NCI-H345 treated with DMSO at 0.1 percent for 48 hours (cell line): ENCODE data around the gene CEP85L.
A peak's percentile ranks its signal among the peaks of the same experiment; 100 is the strongest.

Source experiments
- DNase-seq: peaks from one replicate; lab custom pipeline; 2025; ENCODE audit not compliant: unreplicated experiment; lab: John Stamatoyannopoulos, UW

The CEP85L gene

DNA sequence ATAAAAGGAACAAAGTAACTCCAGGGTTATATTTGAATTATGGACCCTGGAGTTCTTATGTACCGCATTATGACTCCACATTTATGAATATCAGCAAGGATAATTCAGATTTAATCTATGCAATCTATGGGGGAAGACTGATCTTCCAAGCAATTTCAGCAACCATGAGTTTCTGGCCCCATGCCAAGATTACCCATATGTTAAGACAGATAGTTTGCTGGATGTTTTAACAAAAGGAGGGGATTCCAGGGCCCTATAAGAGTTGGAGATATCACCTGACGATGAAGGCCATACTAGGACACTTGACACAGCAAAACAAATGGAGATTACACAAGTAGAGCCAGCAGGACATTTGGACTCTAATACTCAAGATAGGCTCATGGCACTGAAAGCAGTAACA lies 149.2 kb downstream of the CEP85L start:
- no peak for DNase-seq

DNA sequence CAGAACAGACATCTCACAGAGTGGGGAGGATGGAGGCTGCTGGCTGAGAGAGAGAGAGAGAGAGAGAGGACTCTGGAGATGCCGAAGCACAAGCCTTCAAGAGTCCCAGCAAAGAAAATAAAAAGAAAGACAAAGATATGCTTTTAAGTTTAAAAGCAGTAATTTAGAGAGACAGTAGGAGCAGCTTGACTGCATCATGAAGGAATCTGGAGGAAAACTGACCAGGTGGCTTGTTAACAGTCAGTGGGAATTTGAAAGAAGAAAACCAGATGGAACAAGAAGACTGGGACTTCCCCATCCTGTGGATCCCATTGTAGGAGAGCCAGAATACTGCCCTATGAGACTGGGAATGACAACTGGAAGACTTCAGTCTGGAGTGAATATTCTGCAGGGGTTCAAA lies 149.6 kb downstream of the CEP85L start:
- DNase-seq = no peak

DNA sequence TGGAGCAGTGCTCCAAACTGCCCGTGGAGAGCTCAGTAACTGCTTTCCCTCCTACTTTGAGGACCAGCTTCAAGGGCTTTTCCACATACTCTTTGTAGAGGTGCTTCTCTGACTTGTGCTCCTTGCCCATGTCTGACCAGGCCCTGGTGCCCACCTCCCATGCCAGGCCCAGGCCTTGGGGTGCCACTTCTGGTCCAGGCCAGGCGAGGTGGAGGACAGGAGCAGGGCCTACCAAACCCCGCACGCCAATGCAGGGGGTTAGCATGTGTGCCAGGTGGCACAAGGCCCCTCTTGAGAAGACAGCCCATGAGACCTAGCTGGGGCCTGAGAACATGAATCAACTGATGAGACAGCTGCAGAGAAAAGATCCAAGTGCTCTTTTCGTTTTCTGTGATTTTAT lies 150.3 kb downstream of the CEP85L start:
- DNase-seq = no peak

DNA sequence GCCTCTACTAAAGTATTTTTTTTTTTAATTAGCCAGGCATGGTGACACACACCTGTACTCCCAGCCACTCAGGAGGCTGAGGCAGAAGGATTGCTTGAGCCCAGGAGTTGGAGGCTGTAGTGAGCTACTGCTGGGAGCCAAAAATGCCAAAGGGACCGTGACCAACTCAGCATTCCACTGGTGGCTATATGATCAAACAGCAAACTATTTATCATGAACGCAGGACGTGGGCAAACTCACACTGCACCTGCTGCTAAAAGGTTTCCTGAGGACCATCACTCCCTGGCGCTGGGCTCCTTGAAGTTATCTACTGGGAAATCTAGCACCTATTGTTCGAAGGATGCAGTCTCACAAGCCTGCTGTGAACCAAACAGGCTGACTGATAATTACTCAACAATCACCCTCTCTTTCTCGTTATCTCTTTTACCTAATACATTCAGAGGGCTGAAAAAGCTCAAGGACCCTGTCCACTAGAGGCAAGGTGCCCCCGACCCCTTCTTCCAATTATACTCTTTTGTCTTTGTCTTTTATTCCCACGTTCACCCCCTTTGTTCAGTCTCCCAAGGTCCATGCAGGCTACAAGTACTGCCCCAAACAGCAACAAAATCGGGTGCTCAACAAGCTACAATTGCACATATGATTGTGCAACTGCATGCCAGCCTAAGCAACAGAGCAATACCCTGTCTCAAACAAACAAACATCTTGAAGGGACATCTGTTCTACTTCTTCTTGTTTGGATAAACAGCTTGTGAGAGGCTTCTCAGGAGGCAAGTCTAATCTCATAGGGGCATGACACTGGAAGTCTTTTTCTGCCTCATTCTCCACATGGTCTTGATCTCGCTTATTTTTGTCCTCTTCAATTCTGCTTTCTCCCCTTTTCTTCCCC lies 151.0 kb downstream of the CEP85L start:
- DNase-seq = no peak

DNA sequence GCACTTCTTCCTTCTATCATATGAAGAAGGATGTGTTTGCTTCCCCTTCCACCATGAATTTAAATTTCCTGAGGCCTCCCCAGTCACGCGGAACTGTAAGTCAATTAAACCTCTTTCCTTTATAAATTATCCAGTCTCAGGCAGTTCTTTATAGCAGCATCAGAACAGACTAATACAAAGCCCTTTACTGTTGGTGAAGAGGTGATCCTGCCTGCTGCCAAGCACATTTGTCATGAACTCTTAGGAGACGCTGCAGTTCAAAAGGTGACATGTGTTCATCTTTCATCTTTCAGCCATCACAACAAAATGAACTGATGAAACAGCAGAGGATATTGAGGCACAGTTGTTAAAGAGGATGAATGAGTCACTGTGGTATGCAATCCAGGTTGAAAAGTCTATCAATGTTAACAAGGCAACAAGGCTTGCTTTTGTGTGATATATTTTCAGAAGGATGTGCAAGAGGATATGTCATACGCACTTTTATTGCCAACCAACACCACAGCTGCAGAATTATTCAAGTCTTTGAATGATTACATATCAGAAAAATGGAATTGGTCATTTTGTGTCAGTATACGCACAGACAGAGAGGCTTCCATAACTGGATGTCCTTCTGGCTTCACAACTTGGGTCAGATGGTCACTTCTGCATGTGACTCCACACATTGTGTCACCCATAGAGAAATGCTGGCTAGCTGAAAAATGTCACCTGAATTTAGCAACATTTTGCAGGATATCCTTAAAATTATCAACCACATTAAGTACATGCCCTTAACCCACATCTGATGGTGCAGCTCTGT lies 155.7 kb downstream of the CEP85L start:
- DNase-seq = no peak

DNA sequence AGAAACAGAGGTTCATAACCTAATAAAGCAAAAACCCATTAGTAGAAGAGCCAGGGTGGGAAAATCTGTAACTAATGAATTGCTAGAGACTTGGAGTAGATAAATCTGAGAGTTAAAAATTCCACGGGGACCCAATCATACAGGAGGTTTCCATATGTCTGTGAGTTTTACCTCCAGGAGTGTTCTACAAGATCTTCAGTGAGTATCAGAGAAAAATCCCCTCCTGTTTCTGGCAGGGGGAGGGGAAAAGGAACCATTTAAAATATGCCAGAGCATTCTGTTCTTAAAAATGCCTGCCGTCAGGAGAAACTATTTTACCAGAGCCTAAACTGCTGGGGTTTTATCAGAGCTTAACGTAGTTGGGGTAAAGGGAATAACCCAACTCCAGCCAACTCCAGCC lies 157.3 kb downstream of the CEP85L start:
- no peak for DNase-seq

DNA sequence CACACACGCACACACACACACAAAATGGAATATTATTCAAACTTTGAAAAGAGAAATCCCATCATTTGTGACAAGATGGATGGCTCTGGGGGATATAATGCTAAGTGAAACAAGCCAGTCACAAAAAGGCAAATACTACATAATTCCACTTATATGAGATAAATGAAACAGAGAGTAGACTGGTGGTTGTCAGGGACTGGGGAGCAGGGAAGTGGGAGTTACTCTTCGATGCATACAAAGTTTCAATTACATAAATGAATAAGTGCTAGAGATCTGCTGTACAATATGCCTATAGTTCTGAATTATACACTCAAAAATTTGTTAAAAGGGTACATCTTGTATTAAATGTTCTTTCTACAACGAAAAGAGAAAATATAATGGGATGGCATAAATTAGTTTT lies 161.4 kb downstream of the CEP85L start:
- DNase-seq = no peak

DNA sequence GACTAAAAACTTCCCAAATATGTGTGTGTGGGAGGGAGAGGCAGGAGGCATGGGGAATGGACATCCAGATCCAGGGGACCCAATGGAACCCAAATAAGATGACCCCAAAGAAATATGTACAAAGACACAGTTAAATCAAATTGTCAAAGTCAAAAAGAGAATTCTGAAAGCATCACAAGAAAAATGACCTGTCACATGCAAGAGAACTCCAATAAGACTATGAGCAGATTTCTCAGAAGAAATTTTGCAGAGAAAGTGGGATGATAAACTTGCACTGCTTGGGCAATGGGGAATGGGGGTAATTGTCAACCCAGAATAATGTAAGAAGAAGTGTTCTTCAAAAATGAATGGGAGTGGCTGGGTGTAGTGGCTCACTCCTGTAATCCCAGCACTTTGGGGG lies 162.8 kb downstream of the CEP85L start:
- no peak for DNase-seq

DNA sequence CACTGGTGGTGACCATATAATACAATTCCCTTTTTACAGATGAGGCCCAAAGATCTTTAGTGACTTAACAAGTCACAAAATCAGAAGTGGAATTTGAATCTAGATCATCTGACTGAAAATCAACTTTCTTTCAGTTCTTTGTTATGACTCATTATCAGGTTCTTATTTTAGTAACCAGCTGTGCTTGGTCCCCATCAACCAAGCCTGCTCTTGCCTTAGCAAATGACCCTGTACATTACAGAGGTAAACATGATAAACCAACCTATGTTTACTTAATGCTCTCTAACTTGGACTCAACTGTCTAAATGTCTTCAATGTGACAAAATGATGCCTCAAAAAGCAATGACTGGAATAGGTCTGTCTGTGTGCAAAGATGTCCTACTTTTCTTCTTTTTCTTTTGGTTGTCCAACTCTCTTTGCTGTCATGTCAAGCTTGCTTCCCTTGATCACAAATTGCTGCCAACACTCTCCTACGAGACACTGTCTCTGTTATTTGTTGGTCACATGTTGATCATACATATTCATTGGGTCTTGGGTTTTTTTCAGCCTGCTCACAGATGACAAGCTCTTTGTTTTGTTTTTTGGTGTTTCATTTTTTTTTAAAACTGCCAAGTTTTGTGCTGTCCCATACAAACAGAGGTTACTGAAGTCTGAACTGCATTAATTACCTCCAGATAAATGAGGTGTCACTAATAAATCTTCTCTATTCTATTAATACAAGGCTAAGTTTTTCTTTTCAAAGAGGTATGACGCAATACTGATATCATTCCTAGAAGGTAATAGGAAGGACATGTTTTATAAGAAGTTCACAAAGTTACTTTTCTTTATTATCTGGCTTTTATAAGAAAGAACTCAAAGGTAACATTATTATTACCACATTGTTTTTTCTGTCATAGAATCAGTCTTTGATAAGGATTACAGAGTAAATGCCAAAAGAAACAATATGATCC lies 165.5 kb downstream of the CEP85L start:
- no peak for DNase-seq

DNA sequence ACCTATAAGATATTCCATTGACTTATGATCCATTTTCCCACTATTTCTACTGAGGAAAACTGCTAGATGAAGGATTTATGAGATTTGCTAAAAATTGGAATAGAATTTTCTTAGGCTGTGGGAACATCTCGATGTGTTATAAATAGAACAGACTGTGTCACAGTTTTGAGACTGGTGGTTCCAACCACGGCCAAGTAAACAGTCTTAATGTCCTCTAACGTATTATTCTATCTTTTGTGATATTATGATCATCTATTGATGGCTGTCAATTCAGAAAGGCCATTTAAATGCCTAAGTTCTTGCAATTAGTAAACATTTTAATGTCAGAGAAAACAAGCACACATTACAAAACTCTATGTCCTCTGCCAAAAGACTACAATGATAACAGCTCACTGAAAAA lies 174.8 kb downstream of the CEP85L start:
- no peak for DNase-seq

DNA sequence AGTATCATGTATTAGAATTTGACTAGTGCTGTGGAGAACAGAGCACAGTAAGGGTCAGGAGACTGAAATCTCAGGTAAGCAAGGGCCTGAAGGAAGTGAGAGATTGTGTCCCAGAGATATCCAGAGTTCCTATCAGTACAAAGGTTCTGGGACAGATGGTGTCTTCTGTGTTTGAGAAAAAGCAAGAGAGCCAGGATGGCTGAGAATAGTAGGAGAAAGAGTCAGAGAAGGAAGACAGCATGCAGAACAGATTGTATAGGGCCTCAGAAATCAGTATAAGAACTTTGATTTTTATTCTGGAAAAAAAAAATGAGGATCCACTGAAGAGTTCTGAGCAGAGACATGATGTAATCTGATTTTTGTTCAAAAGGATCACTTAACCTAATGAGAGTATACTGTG lies 178.1 kb downstream of the CEP85L start:
- DNase-seq = no peak

DNA sequence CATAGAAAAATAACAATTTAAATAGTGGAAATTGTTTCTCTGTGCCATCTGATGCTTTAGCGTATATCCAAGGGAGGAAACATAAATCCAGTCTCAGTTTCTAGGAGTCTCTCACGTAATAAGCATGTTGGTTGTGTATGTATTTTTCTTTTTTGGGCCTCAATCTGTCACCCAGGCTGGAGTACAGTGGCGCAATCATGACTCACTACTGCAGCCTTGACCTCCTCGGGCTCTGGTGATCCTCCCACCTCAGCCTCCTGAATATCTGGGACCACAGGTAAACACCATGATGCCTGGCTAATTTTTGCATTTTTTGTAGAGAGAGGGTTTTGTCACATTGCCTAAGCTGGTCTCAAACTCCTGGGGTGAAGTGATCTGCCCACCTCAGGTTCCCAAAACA lies 181.9 kb downstream of the CEP85L start:
- DNase-seq = no peak

DNA sequence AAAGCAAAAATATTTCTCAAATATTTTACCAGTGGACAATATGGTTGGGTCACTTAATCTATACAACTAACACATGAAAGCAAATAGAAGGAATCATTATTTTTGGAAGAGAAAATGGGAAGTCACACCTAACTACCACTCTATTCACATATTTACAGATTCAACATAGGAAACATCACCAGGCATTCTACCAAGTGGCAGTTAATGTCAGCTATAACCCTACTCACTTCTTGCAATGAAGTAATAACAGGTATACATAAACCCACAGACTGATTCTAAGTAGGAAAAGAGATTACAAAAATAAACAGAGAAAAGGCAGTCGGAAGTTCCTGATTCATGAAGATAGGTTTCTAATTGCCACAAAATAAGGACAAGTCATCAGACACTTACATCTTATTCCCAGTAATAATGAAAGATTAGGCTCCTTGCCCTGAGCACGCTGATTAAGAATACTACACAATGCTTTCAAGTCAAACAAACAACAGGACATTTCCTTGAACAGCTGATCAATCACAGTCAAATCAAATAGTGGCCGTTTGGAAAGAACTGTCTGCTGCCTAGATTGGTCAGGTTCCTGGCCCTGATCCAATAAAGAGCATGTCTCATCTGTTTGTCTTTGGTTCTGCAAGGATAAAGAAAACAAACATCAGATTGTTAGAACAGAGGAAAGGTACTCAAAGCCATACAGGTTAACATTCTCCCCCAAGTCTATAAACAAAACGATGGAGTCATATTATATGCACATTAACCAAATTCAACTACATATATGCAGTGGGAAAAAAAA lies 182.5 kb downstream of the CEP85L start:
- peak; percentile 98 for DNase-seq

DNA sequence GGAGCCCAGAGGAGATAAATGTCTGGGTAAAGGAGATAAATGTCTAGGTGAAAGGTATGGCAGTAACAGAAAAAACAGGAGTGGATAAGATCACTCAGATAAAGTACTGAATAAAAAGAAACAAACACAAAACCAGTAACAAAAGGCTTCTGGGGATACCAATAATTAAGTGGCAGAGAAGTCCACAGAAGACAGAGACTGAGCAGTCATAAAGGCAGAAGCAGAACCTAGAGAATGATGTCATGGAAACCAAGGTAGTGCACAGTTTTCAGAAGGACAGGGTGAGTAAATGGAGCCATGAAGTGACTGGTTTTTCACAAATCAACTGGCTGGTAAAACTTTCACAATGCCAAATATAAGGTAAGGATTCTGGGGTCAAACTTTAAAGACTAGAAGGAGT lies 184.2 kb downstream of the CEP85L start:
- no peak for DNase-seq

DNA sequence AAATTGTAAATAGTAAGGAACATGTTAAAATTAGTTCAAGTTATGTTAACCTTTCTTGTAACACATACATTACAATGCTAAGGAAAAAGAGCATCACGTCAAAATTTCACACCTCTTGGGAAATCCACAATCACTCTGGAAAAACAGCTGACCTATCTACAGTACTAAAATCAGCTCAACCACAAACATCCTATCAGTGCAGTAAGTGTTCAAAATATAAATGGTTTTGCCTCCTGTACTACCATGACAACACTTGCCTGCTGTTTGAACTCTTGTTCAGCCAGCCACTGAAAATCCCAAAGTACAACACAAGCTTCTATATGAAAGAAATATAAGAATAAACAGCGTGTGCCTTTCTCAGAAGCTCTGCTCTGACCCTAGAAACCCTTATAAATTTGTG lies 186.8 kb downstream of the CEP85L start:
- DNase-seq = no peak

DNA sequence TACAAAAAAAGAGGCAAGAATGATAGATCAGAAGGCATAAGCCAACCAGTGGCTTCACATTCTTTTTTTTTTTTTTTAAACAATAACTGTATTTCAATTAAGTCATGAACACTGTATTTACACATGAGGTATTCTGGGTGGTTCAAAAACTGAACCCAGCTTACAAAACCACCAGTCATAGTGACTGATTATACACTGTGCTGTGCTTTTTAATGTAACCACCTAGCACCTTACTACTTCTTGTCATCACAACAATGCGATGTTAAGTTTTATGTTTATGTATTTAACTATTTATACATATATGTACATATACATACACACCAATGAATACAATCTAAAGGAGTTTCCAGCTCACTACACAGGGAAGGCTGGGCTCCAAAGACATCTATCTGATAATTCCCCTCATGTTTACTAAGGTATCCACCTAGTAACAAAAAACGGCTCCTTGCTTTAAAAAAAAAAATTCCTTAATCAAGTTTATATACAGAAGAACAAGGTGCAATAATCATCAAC lies 190.4 kb downstream of the CEP85L start:
- DNase-seq = no peak

DNA sequence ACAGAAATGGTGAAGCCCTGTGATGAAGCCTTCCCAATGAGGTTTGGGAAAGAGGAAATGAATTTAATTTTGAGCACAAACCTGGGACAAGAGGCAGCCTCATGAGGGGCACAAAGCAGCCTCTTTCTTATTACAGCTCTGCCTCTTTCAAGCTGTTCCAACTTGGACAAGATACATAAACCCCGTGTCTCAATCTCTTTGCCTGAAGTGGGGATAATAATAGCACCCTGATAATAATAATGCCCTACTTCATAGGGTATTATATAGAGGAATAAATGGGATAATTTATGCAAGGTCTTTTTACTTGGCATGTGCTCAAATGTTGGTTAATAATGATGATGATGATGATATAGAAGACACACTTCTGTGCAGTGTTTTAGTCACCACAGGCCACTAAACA lies 194.4 kb downstream of the CEP85L start:
- DNase-seq = no peak

DNA sequence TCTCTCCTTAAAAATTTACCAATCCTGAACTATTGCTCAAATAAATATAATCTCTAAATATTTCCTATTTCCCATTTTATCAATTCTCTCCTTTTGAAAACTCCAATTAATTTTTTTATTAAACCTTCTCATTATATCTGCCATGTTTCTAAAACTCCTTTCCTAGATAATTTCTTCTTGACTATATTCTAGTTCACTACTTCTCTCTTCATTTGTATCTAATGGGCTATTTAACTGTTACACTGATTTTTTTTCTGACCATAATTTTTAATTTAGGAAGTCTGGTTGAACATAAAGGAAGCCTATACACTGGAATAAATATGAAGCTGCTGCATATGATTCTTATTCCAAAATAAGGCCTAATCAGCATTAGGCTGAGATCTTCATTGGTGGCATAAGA lies 199.6 kb downstream of the CEP85L start:
- DNase-seq = no peak

DNA sequence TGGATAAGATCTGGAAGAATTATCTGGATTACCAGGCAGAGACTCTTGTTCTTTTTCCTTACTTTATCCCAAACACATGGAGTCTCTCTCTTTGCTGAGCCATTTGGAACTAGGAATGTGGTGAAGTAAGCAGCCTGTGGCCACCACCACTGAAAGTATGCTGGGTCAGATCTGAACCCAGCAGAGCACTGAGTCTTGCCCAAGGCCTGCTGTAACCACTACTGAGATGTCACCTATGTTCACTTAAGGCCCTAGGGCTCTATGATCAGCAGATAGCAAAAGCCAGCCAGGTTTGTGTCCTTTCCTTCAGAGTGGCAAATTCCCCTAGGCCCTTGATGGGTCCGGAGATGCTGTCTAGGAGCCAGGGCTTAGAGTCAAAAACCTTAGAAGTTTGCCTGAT lies 206.6 kb downstream of the CEP85L start:
- DNase-seq = no peak

DNA sequence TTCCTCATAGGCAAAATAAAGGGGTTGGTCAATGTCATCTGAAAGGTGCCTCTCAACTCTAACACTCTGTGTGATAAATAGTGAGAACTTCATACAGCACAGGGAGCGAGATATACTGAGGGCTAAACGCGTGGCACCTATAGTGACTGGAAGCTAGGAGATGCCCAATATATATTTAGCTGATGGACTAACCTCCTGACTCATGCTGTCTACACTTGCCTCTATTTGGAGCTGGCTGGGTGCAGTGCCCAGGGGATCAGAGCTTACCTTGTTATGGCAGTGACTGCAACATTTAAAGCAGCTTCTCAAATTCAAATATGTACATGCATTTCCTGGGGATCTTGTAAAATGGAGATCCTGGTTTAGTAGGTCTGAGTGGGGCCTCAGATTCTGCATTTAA lies 214.9 kb downstream of the CEP85L start:
- no peak for DNase-seq
